ENCODE results near the gene LTBP2.

LTBP2 gene

DNA sequence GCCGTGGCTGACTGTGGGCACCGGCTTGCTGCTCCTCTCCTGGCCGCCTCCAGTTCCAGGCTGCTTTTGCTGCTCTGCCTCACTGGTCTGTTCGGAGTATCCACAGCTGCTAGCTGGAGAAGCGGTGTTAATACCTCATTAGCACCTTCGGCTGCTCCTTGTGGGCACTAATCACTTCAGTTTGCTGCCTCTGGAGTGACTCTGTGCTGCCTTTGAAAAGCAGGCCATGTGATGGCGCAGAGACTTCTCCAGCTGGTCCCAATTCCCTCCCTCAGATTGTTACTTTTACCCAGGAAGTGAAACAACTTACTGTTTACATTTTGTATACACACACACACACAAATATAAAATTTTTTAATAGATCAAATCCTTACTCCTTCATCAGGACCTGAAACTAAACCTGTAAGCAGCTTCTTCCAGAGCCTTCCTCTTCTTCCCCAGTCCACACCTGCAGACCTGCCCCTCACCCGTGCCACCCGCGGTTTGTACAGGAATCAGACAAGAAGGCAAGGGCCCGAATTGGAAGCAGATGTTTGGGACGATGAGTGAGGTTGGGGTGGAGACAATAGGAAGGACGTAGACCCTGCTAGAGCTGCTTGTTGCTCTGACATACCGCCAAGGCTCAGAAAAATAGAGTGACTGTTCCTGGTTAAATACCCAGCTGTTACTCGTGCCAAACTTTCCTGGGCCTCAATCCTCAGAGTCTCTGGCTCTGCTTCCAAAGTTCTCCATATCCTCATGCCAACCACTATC lies 41.5 kb upstream of the LTBP2 start:
- TF ChIP-seq, protein P1, sequence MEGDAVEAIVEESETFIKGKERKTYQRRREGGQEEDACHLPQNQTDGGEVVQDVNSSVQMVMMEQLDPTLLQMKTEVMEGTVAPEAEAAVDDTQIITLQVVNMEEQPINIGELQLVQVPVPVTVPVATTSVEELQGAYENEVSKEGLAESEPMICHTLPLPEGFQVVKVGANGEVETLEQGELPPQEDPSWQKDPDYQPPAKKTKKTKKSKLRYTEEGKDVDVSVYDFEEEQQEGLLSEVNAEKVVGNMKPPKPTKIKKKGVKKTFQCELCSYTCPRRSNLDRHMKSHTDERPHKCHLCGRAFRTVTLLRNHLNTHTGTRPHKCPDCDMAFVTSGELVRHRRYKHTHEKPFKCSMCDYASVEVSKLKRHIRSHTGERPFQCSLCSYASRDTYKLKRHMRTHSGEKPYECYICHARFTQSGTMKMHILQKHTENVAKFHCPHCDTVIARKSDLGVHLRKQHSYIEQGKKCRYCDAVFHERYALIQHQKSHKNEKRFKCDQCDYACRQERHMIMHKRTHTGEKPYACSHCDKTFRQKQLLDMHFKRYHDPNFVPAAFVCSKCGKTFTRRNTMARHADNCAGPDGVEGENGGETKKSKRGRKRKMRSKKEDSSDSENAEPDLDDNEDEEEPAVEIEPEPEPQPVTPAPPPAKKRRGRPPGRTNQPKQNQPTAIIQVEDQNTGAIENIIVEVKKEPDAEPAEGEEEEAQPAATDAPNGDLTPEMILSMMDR (IDR thresholded peaks at IDR 0.05), result no peak

DNA sequence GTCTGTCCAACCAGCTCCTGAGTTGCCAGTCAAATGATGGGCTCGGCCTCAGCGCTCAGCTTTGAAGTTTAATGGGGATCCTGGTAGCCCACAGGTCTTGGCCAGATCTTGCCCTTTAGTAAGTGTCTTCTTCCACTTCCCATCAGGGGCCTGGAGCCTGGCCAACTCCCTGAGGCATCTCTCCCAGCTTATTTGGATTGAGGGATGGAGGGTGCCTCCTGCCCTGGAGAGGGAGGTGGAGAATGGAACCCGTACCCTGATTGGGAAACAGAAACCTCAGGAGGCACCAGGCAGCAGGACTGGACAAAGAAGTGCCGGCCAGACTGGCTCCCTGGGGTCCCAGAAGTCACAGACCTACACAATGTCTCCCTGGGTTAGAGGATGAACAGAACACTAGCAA lies 40.5 kb upstream of the LTBP2 start:
- TF ChIP-seq, protein P1 (IDR thresholded peaks at IDR 0.05), result no peak

DNA sequence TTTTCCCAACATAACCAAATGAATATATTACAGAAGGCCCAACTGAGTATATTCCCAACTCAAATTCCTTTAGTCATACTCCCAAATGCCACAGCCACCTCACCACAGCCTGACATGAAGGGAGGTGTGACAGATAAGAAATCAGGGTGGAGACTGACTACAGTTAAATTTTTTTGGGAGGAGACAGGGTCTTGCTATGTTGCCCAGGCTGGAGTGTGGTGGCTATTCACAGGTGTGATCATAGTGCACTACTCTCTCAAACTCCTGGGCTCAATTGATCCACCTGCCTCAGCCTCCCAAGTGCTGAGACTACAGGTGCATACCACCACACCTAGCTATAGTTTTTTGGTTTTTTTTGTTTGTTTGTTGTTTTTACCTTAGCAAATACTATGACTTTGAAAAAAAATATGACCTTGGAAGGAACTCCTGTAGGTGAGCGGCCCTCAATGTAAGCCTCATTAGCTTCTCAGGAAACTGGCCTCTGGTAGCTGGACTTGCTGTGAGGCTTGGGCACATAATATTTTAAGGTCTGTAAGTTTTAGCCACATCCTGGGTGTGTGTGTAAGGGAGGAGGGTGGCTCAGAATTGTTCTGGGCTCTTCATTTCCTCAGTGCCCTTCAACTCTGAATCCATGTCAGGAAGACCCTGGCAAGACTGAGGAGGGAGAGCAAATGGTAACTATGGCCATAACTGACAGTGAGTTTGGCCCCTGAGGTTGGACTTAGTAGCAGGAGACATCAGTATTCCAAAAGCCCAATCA lies 39.1 kb upstream of the LTBP2 start:
- TF ChIP-seq, protein P1 (IDR thresholded peaks at IDR 0.05), result no peak

DNA sequence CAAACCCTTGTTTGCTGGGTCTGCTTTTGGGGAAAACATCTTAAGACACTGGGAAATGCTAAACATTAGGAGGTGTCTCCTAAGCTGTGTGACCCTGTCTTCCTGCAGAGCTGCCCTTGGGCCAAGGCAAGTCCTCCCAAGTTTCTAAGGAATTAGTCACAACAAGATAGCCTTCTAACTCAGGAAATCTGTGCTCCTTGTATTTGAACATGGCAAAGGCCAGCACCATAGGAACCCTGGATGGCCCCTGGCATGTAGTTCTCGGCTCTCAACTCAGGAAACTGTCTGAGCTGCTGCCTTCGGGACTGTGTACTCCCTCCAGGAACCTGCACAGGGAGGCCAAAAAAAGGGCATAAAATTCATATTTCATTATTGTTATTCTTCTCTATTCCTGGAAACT lies 37.6 kb upstream of the LTBP2 start:
- TF ChIP-seq, protein P1 (IDR thresholded peaks at IDR 0.05), result no peak

DNA sequence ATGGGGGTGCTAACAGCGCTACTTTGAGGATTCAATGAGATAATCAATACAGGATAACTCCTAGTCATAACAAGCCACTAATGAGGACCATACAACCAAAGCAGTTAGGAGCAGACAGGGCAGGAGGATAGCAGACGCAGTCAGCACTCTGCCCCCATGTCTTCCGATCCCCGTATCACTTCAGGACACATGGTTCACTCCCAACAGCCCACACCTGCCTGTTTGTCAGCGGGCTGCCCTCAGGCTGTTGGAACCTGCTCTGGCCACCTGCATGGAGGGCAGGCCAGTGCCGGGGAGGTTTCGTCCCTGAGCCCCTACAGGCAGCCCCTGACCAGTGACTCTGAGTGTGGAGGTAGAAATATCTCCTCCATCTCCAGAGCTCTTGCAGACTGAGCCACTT lies 37.1 kb upstream of the LTBP2 start:
- TF ChIP-seq, protein P1 (IDR thresholded peaks at IDR 0.05), result no peak

DNA sequence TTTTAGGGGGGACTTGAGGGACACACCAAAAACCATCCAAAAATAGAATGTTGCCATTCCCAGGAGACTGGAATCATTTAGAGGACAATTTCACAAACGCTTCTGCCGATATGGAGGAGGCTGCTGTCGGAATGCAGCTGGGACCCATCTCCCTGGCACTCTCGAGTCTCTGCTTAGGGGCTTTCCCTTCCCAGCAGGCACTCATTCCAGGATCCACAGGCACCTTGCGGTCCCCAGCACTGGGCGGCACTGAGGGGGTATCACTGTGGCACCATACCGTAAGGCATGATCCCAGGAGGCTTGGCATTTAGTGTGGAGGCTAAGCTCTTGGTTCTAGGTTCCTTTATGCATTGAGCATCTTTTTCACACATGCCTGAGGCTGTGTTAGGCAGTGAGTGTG lies 36.6 kb upstream of the LTBP2 start:
- TF ChIP-seq, protein P1 (IDR thresholded peaks at IDR 0.05), result no peak

DNA sequence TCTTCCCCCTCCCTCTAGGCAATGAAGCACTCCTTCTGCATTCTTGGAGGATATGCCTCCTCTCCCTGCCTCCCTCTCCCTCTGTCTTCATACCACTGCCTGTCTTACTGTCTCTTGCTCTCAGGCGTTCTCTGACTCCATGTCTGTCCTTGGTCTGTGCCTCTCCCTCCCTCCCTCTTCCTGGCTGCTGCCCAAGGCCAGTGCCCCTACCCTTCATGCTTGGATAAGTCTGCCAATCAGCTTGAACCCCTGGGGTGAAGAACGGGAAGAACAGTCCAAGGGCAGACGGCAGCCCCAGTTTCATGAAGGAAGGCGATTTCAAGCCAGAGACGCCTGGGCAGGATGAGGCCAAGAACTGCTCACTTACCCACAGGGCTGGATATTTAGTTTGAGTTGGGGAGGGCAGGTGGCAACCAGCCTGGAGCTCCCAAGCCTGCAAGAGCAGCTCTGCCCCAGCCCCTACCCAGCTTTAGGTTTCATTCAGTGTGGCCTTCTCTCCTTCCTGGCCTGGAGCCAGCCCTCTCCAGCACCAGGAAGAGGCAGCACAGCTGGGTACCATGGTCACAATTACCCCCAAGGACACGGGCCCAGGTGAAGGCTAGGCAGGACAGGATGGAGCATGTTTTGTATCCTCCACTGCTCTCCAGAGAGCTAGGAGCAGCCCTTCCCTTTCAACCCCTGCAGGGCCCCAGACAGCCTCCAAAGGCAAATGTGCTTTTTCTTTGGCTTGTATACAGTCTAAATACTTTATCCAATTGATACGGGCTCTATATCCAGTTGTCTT lies 35.8 kb upstream of the LTBP2 start:
- TF ChIP-seq, protein P1 (IDR thresholded peaks at IDR 0.05), result no peak
